GM19351 (cell line): ENCODE results near the gene UGT2B15.

Source experiments
- ATAC-seq: cut with Tn5 transposase; IDR thresholded peaks from one replicate; pipeline ENCODE4 v1.9.1; 2021; ENCODE audit warnings: mild to moderate bottlenecking, moderate library complexity; ENCODE audit not compliant: unreplicated experiment

Gene UGT2B15

DNA sequence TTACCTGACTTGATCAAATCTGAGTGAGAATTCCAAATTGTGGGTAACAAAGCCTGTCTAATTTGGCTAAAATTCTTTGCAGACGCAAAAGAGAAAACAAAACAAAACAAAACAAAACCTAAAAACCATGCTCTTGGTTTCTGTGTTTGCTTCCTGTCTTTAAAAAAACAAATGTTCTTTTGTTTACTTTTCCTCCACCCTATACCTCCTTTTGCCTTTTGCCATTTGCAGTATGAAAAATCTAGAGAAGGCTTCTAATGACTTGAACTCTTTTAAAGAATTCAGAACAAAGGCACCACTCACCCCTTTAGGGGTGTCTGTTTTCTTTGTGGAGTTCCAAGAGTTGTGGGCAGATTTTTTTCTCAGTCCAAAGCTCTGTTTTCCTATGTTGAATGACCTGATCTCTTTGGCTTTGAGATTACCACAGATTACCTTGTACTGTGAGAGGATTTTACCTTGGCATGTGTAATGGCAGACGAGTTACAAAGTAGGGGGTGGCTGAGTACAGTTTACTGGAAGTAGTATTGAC lies 13.9 kb downstream of the UGT2B15 start:
- ATAC-seq: peak; percentile 38

DNA sequence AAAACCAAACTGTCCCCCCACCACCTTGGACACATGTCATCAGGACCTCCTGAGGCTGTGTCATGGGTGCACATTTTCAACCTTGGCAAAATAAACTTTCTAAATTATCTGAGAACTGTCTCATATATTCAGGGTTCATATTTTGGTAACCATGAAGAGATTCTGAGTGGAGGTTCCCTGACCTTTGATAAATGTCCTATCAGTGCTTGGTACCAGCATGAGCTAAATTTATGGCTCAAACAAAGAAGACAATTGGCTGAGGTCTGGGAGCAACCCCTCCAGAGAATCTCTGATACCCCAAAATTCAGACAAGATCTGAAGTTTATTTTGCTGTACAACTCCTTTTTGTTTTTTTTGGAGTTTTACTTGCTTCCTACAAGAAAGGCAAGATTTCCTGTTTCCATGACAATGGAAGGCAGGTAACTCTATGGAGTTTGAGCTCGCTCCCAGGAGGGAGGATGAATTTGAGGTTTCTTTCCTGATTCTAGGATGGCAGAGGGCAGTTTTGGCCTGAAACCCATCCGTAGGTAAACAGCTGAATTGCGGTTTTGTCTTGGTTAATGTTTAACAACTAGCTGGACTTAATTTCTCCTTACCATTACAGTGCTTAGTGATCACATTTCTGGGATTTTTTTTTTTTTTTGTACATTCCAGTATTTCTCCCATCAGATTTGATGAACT lies 14.5 kb downstream of the UGT2B15 start:
- no peak for ATAC-seq

DNA sequence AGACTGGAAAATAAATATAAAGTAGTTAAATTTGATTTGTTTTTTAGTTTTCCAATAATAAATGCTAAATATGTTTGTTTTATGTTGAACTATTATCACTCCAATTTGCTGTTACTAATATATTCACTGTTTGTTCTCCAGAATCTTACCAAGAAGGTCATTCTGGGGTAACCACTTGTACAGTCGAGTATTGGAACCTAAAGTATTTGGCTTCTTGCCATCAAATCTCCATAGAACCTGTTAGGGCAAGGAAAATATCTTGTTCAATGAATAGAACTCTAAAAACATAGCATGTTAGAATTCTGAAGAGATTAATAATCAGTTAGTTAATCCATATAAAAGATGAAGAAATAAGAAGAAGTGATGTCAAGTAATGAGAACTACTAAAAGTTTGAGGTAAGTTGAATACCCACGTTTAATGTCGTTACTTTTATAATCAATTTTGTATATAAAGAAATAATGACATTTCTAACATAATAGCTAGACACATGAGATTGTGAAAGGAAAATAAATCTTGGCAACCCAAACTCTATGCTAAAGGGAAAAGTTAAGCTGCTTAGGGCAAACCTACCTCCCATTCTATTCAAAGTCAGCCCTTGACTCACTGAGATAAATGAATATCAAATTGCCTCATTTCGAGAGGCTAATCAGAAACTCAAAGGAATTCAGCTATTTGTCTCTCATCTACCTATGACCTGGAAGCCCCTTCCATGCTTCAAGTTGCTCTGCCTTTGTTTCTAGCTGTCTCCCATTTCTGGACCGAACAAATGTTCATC lies 15.3 kb downstream of the UGT2B15 start:
- ATAC-seq: no peak

DNA sequence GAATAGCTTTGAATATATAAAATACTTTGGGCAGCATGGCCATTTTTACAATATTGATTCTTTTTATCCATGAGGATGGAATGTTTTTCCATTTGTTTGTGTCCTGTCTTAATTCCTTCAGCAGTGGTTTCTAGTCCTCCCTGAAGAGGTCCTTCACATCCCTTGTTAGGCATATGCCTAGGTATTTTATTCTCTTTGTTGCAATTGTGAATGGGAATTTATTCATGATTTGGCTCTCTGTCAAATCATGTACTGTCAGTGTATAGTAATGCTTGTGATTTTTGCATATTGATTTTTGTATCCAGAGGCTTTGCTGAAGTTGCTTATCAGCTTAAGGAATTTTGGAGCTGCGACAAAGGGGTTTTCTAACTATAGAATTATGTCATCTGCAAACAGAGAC lies 18.5 kb downstream of the UGT2B15 start:
- ATAC-seq: no peak

GRCh38 chr4:68630371-68630770 lies 40.1 kb downstream of the UGT2B15 start:
- no peak for ATAC-seq

- ATAC-seq: peak; percentile 87
These were observed 47.7 kb downstream of the UGT2B15 start for GRCh38 chr4:68622731-68623130.

GRCh38 chr4:68617003-68617698 lies 53.3 kb downstream of the UGT2B15 start:
- ATAC-seq: no peak

GRCh38 chr4:68615699-68616422 lies 54.6 kb downstream of the UGT2B15 start:
- no peak for ATAC-seq

DNA sequence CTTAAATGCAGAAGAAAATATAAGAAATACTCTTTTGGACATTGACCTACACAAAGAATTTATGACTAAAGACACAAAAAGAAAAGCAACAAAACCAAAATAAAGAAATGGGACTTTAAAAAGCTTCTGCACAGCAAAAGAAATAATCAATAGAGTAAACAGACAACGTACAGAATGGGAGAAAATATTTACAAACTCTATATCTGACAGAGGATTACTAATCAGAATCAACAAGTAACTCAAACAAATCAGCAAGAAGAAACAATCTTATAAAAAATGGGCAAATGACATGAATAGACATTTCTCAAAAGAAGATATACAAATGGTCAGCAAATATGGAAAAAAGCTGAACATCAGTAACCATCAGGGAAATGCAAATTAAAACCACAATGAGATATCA lies 56.7 kb downstream of the UGT2B15 start:
- ATAC-seq: no peak

GRCh38 chr4:68606240-68606639 lies 64.2 kb downstream of the UGT2B15 start:
- no peak for ATAC-seq

- no peak for ATAC-seq
These were observed 71.3 kb downstream of the UGT2B15 start for GRCh38 chr4:68599150-68599549.

DNA sequence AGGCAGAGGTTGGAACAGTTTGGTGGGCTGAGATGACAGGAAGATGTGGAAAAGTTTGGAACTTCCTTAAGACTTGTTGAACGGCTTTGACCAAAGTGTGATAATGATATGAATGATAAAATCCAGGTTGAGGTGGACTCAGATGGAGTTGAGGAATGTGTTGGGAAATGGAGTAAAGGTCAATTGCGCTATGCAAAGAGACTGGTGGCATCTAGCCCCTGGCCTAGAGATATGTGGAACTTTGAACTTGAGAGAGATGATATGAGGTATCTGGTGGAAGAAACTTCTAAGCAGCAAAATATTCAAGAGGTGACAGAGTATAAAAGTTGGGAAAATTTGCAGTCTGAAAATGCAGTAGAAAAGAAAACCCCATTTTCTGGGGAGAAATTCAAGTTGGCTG lies 73.0 kb downstream of the UGT2B15 start:
- no peak for ATAC-seq
